ENCODE results near the gene NCSTN.
"Not testable (repeated sequence)": the region's sequence is repeated elsewhere in the genome, so short reads cannot be mapped to it uniquely, and the experiment has no call there.

Gene NCSTN

GRCh38 chr1:160374306-160375110, 31.3 kb downstream of the NCSTN start:
- DNase-seq, result no peak

GRCh38 chr1:160375788-160376524, 32.8 kb downstream of the NCSTN start:
- no peak for DNase-seq

- peak; percentile 89 to 91 for DNase-seq
Observed at GRCh38 chr1:160376525-160377131, 33.4 kb downstream of the NCSTN start.

- DNase-seq, result no peak
Observed at GRCh38 chr1:160377585-160378206, 34.5 kb downstream of the NCSTN start.

GRCh38 chr1:160384812-160385211, 41.6 kb downstream of the NCSTN start:
- not testable (repeated sequence) for DNase-seq

GRCh38 chr1:160388406-160388805, 45.2 kb downstream of the NCSTN start:
- DNase-seq, result not testable (repeated sequence)

- no peak for DNase-seq
Observed at GRCh38 chr1:160394673-160395072, 51.5 kb downstream of the NCSTN start.

- no peak for DNase-seq
Observed at GRCh38 chr1:160397651-160398050, 54.5 kb downstream of the NCSTN start.

GRCh38 chr1:160398823-160399222, 55.6 kb downstream of the NCSTN start:
- DNase-seq, result no peak

- DNase-seq, result no peak
Observed at GRCh38 chr1:160399544-160400222, 56.5 kb downstream of the NCSTN start.

GRCh38 chr1:160400223-160400645, 57.1 kb downstream of the NCSTN start, which contains the start of gene VANGL2:
TSS of gene VANGL2 (plus strand) at chr1:160400564. CDS start at chr1:160415838, 15,274 bp downstream.
- DNase-seq, result peak; percentile 21 to 22

- no peak for DNase-seq
Observed at GRCh38 chr1:160400646-160401486, 57.7 kb downstream of the NCSTN start.

- DNase-seq, result no peak
Observed at GRCh38 chr1:160401487-160401805, 58.3 kb downstream of the NCSTN start.

GRCh38 chr1:160402001-160402795, 59.0 kb downstream of the NCSTN start:
- DNase-seq, result no peak

- no peak for DNase-seq
Observed at GRCh38 chr1:160403244-160403643, 60.1 kb downstream of the NCSTN start.

- DNase-seq, result no peak
Observed at GRCh38 chr1:160404094-160404493, 60.9 kb downstream of the NCSTN start.

- DNase-seq, result no peak
Observed at GRCh38 chr1:160405331-160405877, 62.2 kb downstream of the NCSTN start.

- no peak for DNase-seq
Observed at GRCh38 chr1:160406131-160406968, 63.2 kb downstream of the NCSTN start.

Measured in Kasumi-1 (cell line).